Naive thymus-derived CD4-positive, alpha-beta T cell (primary cell): ENCODE results near the gene SPRY1. TPM values are rescaled to one million over a fixed set of nuclear protein-coding genes. Genes with fewer than 3 reads are reported as not detected.

Experiments used
- ATAC-seq: fragments of 150-1000 bp; cut with Tn5 transposase; 2 replicates; pipeline ENCODE4 v1.10.0; 2021; ENCODE audit warnings: mild to moderate bottlenecking, moderate library complexity
- CTCF ChIA-PET: fragments of 350-600 bp; sonication (Branson Sonifier 250); formaldehyde crosslinking; loops from one replicate; lab custom pipeline; 2021; ENCODE audit warnings: antibody characterized with exemption; lab: Charles Lee
- POLR2A ChIA-PET: fragments of 350-600 bp; sonication (Branson Sonifier 250); formaldehyde crosslinking; loops from one replicate; lab custom pipeline; 2021; ENCODE audit warnings: antibody characterized with exemption, inconsistent platforms; lab: Charles Lee
- DNase-seq, 9 donors: peaks; one replicate each; pipeline versions ENCODE4 v3.0.0 to v3.0.0-alpha.2; 2020 to 2022; ENCODE audit warnings: mixed read lengths in 1 of 9
- H3K27ac ChIP-seq: one replicate; pipeline ENCODE4 v1.7.0; 2013; ENCODE audit warnings: mild to moderate bottlenecking, low read depth, low read length, moderate library complexity
- H3K27me3 ChIP-seq, 2 donors: one replicate each; pipeline ENCODE4 v1.7.0; 2013; ENCODE audit warnings: low read length in 2 of 2, mild to moderate bottlenecking in 2 of 2, moderate library complexity in 2 of 2; ENCODE audit not compliant: control insufficient read depth in 2 of 2, insufficient read depth in 2 of 2
- H3K36me3 ChIP-seq, 3 experiments: 1 replicate in 2 of 3; 2 replicates in 1 of 3; pipeline ENCODE4 v1.7.0; 2013; ENCODE audit warnings: low read length in 3 of 3, mild to moderate bottlenecking in 3 of 3, moderate library complexity in 1 of 3; ENCODE audit not compliant: insufficient read depth in 3 of 3, control insufficient read depth in 2 of 3
- H3K4me1 ChIP-seq, 2 donors: one replicate each; pipeline ENCODE4 v1.7.0; 2013; ENCODE audit warnings: low read length in 2 of 2, mild to moderate bottlenecking in 2 of 2, moderate library complexity in 1 of 2; ENCODE audit not compliant: control insufficient read depth in 2 of 2, insufficient read depth in 2 of 2
- H3K4me3 ChIP-seq: 2 replicates; pipeline ENCODE4 v1.7.0; 2013; ENCODE audit warnings: mild to moderate bottlenecking, low read length
- H3K9me3 ChIP-seq, 3 experiments: 1 replicate in 2 of 3; 2 replicates in 1 of 3; pipeline ENCODE4 v1.7.0; 2013; ENCODE audit warnings: low read length in 3 of 3; ENCODE audit not compliant: control insufficient read depth in 2 of 3
- H3K27ac Mint-ChIP-seq, 9 donors: one replicate each; pipeline ENCODE4 v1.8.0; 2020 to 2022; ENCODE audit warnings: mixed read lengths in 9 of 9, mild to moderate bottlenecking in 8 of 9, moderate library complexity in 5 of 9, inconsistent platforms in 2 of 9
- H3K27me3 Mint-ChIP-seq, 5 donors: one replicate each; pipeline ENCODE4 v1.8.0; 2021 to 2022; ENCODE audit warnings: mixed read lengths in 5 of 5, mild to moderate bottlenecking in 1 of 5
- H3K36me3 Mint-ChIP-seq, 5 donors: one replicate each; pipeline ENCODE4 v1.8.0; 2020 to 2022; ENCODE audit warnings: mixed read lengths in 5 of 5, mild to moderate bottlenecking in 3 of 5, inconsistent platforms in 1 of 5
- H3K4me1 Mint-ChIP-seq, 7 donors: one replicate each; pipeline ENCODE4 v1.8.0; 2020 to 2022; ENCODE audit warnings: mixed read lengths in 7 of 7, mild to moderate bottlenecking in 3 of 7, inconsistent platforms in 1 of 7
- H3K4me3 Mint-ChIP-seq, 10 donors: one replicate each; pipeline ENCODE4 v1.8.0; 2020 to 2022; ENCODE audit warnings: mild to moderate bottlenecking in 10 of 10, mixed read lengths in 10 of 10, moderate library complexity in 6 of 10, inconsistent platforms in 2 of 10
- H3K9me3 Mint-ChIP-seq, 11 donors: one replicate each; pipeline ENCODE4 v1.8.0; 2020 to 2022; ENCODE audit warnings: mixed read lengths in 11 of 11, mild to moderate bottlenecking in 4 of 11, inconsistent platforms in 1 of 11, moderate library complexity in 1 of 11
- intact Hi-C, 2 donors: fragments of 100-400 bp; cut with micrococcal nuclease; formaldehyde crosslinking; loops; one replicate each; pipeline ENCODE4 v1.15.1; 2023
- polyA plus RNA-seq, 2 donors: library from polyadenylated mRNA; unstranded; fragments of 300-500 nt; fragmentation: Illumina TruSeq; gene quantifications; one replicate each; pipeline ENCODE4 v1.2.3, GENCODE V29; 2021
- total RNA-seq, 6 experiments: library from RNA in 5 of 6; stranded (reverse) in 5 of 6; gene quantifications; 1 replicate in 5 of 6; 2 replicates in 1 of 6; pipeline ENCODE4 v1.2.3 and lab custom pipeline; 2021 to 2026

Gene SPRY1
- total and polyA plus RNA-seq, 7 experiments from 2014 or later: 1.6 to 20.5 (median 4.3) TPM

DNA sequence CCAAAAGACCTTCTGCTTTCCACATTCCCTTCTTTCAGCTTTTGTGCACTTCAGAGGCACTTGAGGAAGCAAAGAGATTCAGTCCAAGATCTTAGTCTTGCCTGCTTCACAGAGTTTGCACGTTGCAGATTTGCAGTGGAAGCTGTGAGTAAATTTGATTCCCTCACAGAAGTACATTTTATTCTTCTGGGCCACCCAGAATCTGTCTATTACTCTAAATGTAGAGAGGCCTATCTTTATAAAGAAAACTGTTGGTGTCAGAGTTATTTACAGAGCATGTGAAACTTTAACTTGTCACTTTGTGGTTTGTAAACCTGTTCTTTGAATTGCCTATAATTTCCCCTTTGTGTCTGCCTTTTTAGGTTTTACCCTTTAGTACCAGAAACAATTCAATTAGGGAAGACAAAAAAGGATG lies 15.5 kb downstream of the SPRY1 start:
- H3K27me3 ChIP-seq: no peaks in the 10 kb centered on the region
- Mint-ChIP-seq H3K4me1 (peaks cover 0 to 41% (median 8%) of the 10 kb centered on the region in 7 donors), H3K27ac (peak overlapping the region in 1 of 9 donors; percentile 80), H3K27me3 (peaks cover 0 to 4% (median 0%) of the 10 kb centered on the region in 5 donors), H3K9me3 (peaks cover 0 to 3% (median 0%) of the 10 kb centered on the region in 11 donors), H3K36me3 (peaks cover 0 to 2% (median 0%) of the 10 kb centered on the region in 5 donors), H3K4me3 (peak overlapping the region in 1 of 10 donors; percentile 69)
- H3K36me3 ChIP-seq: no peaks in the 10 kb centered on the region
- ChIA-PET CTCF (interaction anchor here (0.7 kb wide), 1 partner anchor 16 kb away, joined by 3 read pairs; no protein-coding TSS in a partner anchor), POLR2A (no interaction called here)
- H3K4me1 ChIP-seq: no peaks in the 10 kb centered on the region
- no peak overlapping the region for H3K27ac ChIP-seq
- DNase-seq (no peak), ATAC-seq (no peak)
- H3K9me3 ChIP-seq: no peaks in the 10 kb centered on the region
- H3K4me3 ChIP-seq: no peak overlapping the region
- intact Hi-C loops: loop anchor here in 1 of 2 donors (1.0 to 2.0 kb wide), 2 partner anchors 12 to 67 kb away; no protein-coding TSS in a partner anchor

DNA sequence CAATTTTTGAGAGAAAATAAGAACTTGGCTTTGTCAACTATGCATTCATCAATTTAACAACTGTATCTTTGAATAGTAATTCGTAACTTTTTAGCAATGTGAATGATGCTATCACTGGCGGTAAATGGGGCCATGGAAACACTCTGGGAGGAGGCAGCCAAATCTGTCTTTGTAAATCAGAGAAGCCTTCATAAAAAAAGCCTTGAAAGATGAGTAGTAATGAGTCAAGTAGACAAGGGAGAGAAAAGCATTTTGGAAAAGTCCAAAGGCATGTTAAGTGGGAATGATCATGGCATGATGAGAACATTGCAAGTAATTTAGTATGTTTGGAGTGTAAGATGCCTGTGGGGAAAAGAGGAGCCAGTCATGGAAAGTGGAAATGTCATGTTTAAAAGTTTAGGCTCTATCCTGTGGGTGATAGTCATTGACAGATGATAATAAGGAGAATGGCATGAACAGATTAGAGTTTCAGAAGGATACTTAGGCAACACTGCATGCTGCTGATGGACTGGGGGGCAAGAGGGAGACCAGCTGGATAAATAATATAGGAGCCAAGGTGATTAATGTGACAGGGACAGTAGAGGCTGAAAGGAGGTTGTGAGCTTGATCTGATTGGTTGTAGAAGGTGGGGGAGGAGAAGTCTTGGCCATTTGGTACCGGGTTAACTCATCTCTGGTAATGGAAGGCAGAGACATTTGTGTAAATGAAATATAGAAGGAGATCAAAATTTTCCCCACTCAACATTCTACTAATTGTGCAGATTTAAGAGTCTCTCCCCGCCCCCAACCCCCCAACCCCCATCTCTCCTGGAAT lies 16.3 kb downstream of the SPRY1 start:
- Mint-ChIP-seq H3K9me3 (peaks cover 0 to 3% (median 0%) of the 10 kb centered on the region in 11 donors), H3K36me3 (peaks cover 0 to 2% (median 0%) of the 10 kb centered on the region in 5 donors), H3K27ac (peak overlapping the region in 2 of 9 donors; percentile 68 to 80), H3K27me3 (peaks cover 0 to 4% (median 0%) of the 10 kb centered on the region in 5 donors), H3K4me1 (peaks cover 0 to 46% (median 8%) of the 10 kb centered on the region in 7 donors), H3K4me3 (peak overlapping the region in 1 of 10 donors; percentile 69)
- no peaks in the 10 kb centered on the region for H3K4me1 ChIP-seq
- no peak overlapping the region for H3K4me3 ChIP-seq
- no peak for DNase-seq
- ChIA-PET CTCF (interaction anchor here (0.7 kb wide), 1 partner anchor 15 kb away, joined by 3 read pairs; no protein-coding TSS in a partner anchor), POLR2A (no interaction called here)
- H3K36me3 ChIP-seq: no peaks in the 10 kb centered on the region
- intact Hi-C loops: loop anchor here in 1 of 2 donors (1.0 to 2.0 kb wide), 3 partner anchors 9 to 66 kb away; no protein-coding TSS in a partner anchor
- no peaks in the 10 kb centered on the region for H3K27me3 ChIP-seq
- ATAC-seq: no peak
- H3K27ac ChIP-seq: no peak overlapping the region
- no peaks in the 10 kb centered on the region for H3K9me3 ChIP-seq

DNA sequence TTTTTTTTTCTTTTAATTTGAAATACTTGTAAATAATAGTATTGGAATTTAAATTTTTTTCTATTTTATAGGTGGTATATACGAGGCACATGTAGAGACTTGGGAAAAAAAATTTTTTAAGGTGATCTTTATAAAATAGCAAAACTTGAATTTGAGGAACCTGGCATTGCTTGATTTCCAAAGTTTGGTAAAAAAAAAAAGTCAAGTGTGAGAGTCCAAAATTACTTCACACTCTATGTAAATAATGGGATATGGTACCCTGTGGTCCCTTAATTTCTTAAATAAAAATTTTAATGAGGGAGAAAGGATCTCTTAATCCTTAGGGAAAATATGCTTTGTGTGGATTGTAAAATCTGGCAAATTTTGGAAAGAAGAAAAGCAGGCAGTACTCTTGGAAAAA lies 19.0 kb downstream of the SPRY1 start:
- CTCF ChIA-PET: no interaction called here
- peak overlapping the region in 1 of 9 donors; percentile 9 for H3K27ac Mint-ChIP-seq

DNA sequence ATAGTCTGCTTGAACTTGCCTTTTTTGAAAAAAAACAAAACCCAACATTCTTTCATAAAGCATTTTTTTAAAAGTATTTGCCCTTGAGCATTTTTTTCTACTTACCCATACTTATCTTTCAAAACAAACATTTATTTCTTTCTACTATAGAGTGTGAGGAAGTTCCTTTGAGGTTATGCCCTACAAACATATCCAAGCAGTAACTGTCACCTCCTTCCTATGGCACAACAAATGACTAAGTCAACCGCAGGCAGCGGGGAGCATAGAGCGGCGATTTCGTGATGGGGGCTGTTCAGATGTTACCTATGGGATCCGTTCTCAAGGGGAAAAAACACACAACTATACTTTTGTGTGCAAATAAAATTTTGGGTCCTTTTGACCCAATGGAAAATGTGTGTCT lies 19.4 kb downstream of the SPRY1 start:
- H3K27ac Mint-ChIP-seq: peak overlapping the region in 1 of 9 donors; percentile 80
- no peaks in the 10 kb centered on the region for H3K4me1 ChIP-seq
- no peaks in the 10 kb centered on the region for H3K9me3 ChIP-seq
- intact Hi-C loops: loop anchor here in 1 of 2 donors (1.0 kb wide), 1 partner anchor 17 kb away; no protein-coding TSS in a partner anchor
- no peak overlapping the region for H3K4me3 ChIP-seq
- H3K27me3 ChIP-seq: no peaks in the 10 kb centered on the region
- peaks cover 0 to 3% (median 0%) of the 10 kb centered on the region in 11 donors for H3K9me3 Mint-ChIP-seq
- peaks cover 0 to 12% (median 0%) of the 10 kb centered on the region in 5 donors for H3K27me3 Mint-ChIP-seq
- ChIA-PET CTCF (no interaction called here), POLR2A (no interaction called here)
- H3K36me3 Mint-ChIP-seq: no peaks in the 10 kb centered on the region
- H3K27ac ChIP-seq: no peak overlapping the region
- peak overlapping the region in 1 of 10 donors; percentile 59 for H3K4me3 Mint-ChIP-seq
- DNase-seq (peak in 1 of 9 donors; percentile 61), ATAC-seq (peak; percentile 90)
- no peaks in the 10 kb centered on the region for H3K36me3 ChIP-seq
- peaks cover 0 to 74% (median 8%) of the 10 kb centered on the region in 7 donors for H3K4me1 Mint-ChIP-seq

More for the DNA sequence above, 19.0 kb downstream of the SPRY1 start:
- intact Hi-C loops: no loop called here
- ATAC-seq: no peak
- Histone ChIP-seq H3K4me1 (no peaks in the 10 kb centered on the region), H3K27ac (no peak overlapping the region), H3K36me3 (no peaks in the 10 kb centered on the region), H3K27me3 (no peaks in the 10 kb centered on the region), H3K4me3 (no peak overlapping the region), H3K9me3 (no peaks in the 10 kb centered on the region)
- Mint-ChIP-seq H3K36me3 (peaks cover 0 to under 1% (median 0%) of the 10 kb centered on the region in 5 donors), H3K4me1 (peaks cover 0 to 71% (median 8%) of the 10 kb centered on the region in 7 donors), H3K4me3 (no peak overlapping the region), H3K27me3 (peaks cover 0 to 12% (median 0%) of the 10 kb centered on the region in 5 donors), H3K9me3 (peaks cover 0 to 3% (median 0%) of the 10 kb centered on the region in 11 donors)
- DNase-seq: no peak
- POLR2A ChIA-PET: no interaction called here

DNA sequence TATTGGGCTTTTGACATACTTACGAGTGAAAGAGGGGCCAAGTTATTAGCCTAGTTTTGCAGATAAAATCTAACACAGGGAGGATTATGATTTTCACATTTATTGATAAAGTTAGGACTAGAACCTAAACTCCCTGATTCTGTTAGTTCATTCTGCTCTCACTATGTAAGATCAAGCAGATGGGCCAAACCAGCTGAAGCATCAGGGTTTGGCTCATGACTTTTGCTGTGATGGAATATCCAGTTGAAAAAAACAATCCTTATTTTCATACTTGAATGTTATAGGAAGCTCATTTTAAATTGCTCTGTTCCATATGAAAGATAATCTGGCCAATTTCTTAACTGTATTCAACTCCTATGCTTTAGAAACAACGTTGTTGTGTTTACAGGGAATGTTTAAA lies 21.2 kb downstream of the SPRY1 start:
- H3K4me3 Mint-ChIP-seq: no peak overlapping the region
- ChIA-PET POLR2A (no interaction called here), CTCF (no interaction called here)

DNA sequence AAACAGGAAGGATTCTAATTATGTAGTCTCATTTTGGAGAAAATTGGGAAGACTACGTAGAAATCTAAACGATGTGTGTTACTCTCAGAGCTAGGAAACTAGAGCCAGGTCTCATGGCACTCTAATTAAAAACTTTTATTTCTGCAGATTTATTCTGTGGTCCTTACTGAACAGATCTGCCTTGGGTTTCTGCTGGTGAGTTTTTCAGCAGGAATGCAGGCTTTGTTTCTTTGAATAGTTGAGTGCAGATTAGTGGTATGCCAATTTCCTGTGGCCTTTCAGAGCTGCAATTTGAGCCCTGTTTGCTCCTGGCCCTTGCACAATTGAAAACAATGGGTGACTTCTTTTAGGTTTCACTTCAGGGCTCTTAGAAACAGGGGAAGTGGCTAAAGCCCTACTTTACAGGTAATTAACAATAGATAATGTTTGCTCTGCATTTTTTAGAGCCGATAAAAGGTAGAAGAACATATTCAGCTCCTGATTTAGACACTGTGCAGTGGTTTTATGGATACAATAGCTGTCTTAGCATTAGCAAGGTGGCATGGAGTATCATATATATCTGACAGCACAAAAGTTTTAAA lies 21.8 kb downstream of the SPRY1 start:
- no peak for ATAC-seq
- H3K27ac ChIP-seq: no peak overlapping the region
- POLR2A ChIA-PET: no interaction called here

More for the DNA sequence above, 21.2 kb downstream of the SPRY1 start:
- no peaks in the 10 kb centered on the region for H3K27me3 ChIP-seq
- Mint-ChIP-seq H3K4me1 (peaks cover 5 to 76% (median 15%) of the 10 kb centered on the region in 7 donors), H3K27ac (peak overlapping the region in 1 of 9 donors; percentile 86), H3K36me3 (no peaks in the 10 kb centered on the region), H3K9me3 (peaks cover 0 to 1% (median 0%) of the 10 kb centered on the region in 11 donors), H3K27me3 (peaks cover 0 to 12% (median 0%) of the 10 kb centered on the region in 5 donors)
- intact Hi-C loops: no loop called here
- H3K36me3 ChIP-seq: no peaks in the 10 kb centered on the region
- no peak for ATAC-seq
- no peaks in the 10 kb centered on the region for H3K4me1 ChIP-seq
- H3K27ac ChIP-seq: no peak overlapping the region
- DNase-seq: no peak
- no peaks in the 10 kb centered on the region for H3K9me3 ChIP-seq
- H3K4me3 ChIP-seq: no peak overlapping the region

More for the DNA sequence above, 21.8 kb downstream of the SPRY1 start:
- peak overlapping the region in 1 of 10 donors; percentile 52 for H3K4me3 Mint-ChIP-seq
- no peaks in the 10 kb centered on the region for H3K36me3 Mint-ChIP-seq
- intact Hi-C loops: no loop called here
- H3K9me3 Mint-ChIP-seq: peaks cover 0 to 1% (median 0%) of the 10 kb centered on the region in 11 donors
- H3K9me3 ChIP-seq: no peaks in the 10 kb centered on the region
- CTCF ChIA-PET: interaction anchor here (0.5 kb wide), 1 partner anchor 42 kb away, joined by 3 read pairs; no protein-coding TSS in a partner anchor
- H3K4me1 ChIP-seq: no peaks in the 10 kb centered on the region
- DNase-seq: no peak
- H3K27me3 Mint-ChIP-seq: peaks cover 0 to 8% (median 0%) of the 10 kb centered on the region in 5 donors
- H3K4me1 Mint-ChIP-seq: peaks cover 5 to 75% (median 12%) of the 10 kb centered on the region in 7 donors
- H3K36me3 ChIP-seq: no peaks in the 10 kb centered on the region
- peak overlapping the region in 1 of 9 donors; percentile 86 for H3K27ac Mint-ChIP-seq
- no peak overlapping the region for H3K4me3 ChIP-seq
- no peaks in the 10 kb centered on the region for H3K27me3 ChIP-seq
